ENCODE data around the gene HILPDA. TPM values are rescaled to one million over a fixed set of nuclear protein-coding genes. Genes with fewer than 3 reads are reported as not detected.

The HILPDA gene
- total RNA-seq, 1 experiment from 2014 or later, result 32.2 TPM

GRCh38 chr7:128437426-128438332, 18.0 kb upstream of the HILPDA start:
- Histone ChIP-seq H3K36me3 (ENCODE audit: insufficient read depth, low read length) (no peaks in the 10 kb centered on the region), H3K4me2 (ENCODE audit: low read depth, low read length, poor library complexity, severe bottlenecking) (peak overlapping the region; percentile 46), H4K20me1 (ENCODE audit: insufficient read depth, low read depth, low read length) (no peaks in the 10 kb centered on the region), H3K9me3 (ENCODE audit: low read length) (no peaks in the 10 kb centered on the region), H2AFZ (ENCODE audit: low read length) (peak overlapping the region; percentile 81), H3K4me3 (ENCODE audit: low read length) (no peak overlapping the region), H3K9ac (ENCODE audit: low read length) (no peak overlapping the region), H3K9me2 (replicated peaks; ENCODE audit: insufficient read depth, low read length) (no peaks in the 10 kb centered on the region), H3K4me1 (ENCODE audit: low read length) (peaks cover 19% of the 10 kb centered on the region), H3K27me3 (ENCODE audit: low read length) (no peaks in the 10 kb centered on the region), H3K79me2 (ENCODE audit: low read length) (no peaks in the 10 kb centered on the region), H3K27ac (ENCODE audit: low read length) (no peak overlapping the region)
- peak; percentile 74 for DNase-seq

GRCh38 chr7:128442356-128442755, 13.3 kb upstream of the HILPDA start:
- no peaks in the 10 kb centered on the region for H3K36me3 ChIP-seq (ENCODE audit: insufficient read depth, low read length)
- no peaks in the 10 kb centered on the region for H3K9me3 ChIP-seq (ENCODE audit: low read length)
- H3K79me2 ChIP-seq (ENCODE audit: low read length), result no peaks in the 10 kb centered on the region
- no peak overlapping the region for H3K9ac ChIP-seq (ENCODE audit: low read length)
- no peaks in the 10 kb centered on the region for H4K20me1 ChIP-seq (ENCODE audit: insufficient read depth, low read depth, low read length)
- H3K9me2 ChIP-seq (replicated peaks; ENCODE audit: insufficient read depth, low read length), result no peaks in the 10 kb centered on the region
- DNase-seq, result no peak
- H2AFZ ChIP-seq (ENCODE audit: low read length), result no peak overlapping the region
- H3K4me3 ChIP-seq (ENCODE audit: low read length), result no peak overlapping the region
- no peak overlapping the region for H3K27ac ChIP-seq (ENCODE audit: low read length)
- H3K4me1 ChIP-seq (ENCODE audit: low read length), result peaks cover 21% of the 10 kb centered on the region
- no peak overlapping the region for H3K4me2 ChIP-seq (ENCODE audit: low read depth, low read length, poor library complexity, severe bottlenecking)
- H3K27me3 ChIP-seq (ENCODE audit: low read length), result no peaks in the 10 kb centered on the region

DNA sequence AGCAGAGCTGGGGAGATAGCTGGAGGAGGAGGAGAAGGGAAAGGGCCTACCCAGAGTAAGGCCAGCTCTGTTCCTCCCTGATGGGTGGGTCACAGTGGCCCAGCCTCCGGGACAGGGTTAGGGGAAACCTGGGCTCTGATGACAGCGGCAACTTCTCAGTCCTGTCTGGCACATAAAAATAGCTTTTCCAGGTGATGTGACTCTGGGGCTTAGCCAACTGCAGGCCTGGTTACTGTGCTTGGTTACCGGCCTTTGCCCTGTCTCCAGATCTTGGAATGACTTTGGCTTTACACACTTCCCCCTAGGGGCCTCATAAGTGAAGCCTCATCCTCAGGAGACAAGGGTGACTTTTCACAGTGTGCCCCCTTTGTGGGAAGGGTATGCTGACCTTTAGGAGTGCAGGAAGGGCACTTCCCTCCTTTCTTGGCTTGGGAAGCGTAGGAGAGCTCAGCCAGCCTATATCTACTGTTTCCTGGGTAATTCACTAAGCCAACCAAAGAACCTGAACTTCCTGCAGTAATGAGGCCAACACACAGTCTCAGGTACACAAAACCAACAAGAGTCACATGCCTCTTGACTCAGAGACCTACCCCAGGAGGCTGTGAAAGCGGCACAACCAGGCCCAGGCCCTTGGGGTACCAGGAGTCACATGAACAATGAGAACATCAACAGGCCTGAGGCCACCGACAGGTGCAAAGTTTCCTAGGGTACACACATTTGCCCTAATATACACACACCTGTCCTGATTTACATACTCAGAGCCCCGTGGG, 11.7 kb upstream of the HILPDA start:
- Histone ChIP-seq H3K4me3 (ENCODE audit: low read length) (no peak overlapping the region), H3K4me2 (ENCODE audit: low read depth, low read length, poor library complexity, severe bottlenecking) (no peak overlapping the region), H3K9me2 (replicated peaks; ENCODE audit: insufficient read depth, low read length) (no peaks in the 10 kb centered on the region), H3K27ac (ENCODE audit: low read length) (no peak overlapping the region), H4K20me1 (ENCODE audit: insufficient read depth, low read depth, low read length) (no peaks in the 10 kb centered on the region), H3K79me2 (ENCODE audit: low read length) (no peaks in the 10 kb centered on the region), H3K9me3 (ENCODE audit: low read length) (no peaks in the 10 kb centered on the region), H3K9ac (ENCODE audit: low read length) (no peak overlapping the region), H3K4me1 (ENCODE audit: low read length) (peaks cover 8% of the 10 kb centered on the region), H2AFZ (ENCODE audit: low read length) (no peak overlapping the region), H3K36me3 (ENCODE audit: insufficient read depth, low read length) (no peaks in the 10 kb centered on the region), H3K27me3 (ENCODE audit: low read length) (no peaks in the 10 kb centered on the region)
- no peak for DNase-seq

GRCh38 chr7:128446306-128446705, 9.4 kb upstream of the HILPDA start:
- Histone ChIP-seq H3K9me2 (replicated peaks; ENCODE audit: insufficient read depth, low read length) (no peaks in the 10 kb centered on the region), H4K20me1 (ENCODE audit: insufficient read depth, low read depth, low read length) (no peaks in the 10 kb centered on the region), H2AFZ (ENCODE audit: low read length) (no peak overlapping the region), H3K9me3 (ENCODE audit: low read length) (no peaks in the 10 kb centered on the region), H3K4me2 (ENCODE audit: low read depth, low read length, poor library complexity, severe bottlenecking) (no peak overlapping the region), H3K4me3 (ENCODE audit: low read length) (no peak overlapping the region), H3K27ac (ENCODE audit: low read length) (no peak overlapping the region), H3K79me2 (ENCODE audit: low read length) (no peaks in the 10 kb centered on the region), H3K9ac (ENCODE audit: low read length) (no peak overlapping the region), H3K4me1 (ENCODE audit: low read length) (peaks cover 8% of the 10 kb centered on the region), H3K27me3 (ENCODE audit: low read length) (no peaks in the 10 kb centered on the region), H3K36me3 (ENCODE audit: insufficient read depth, low read length) (no peaks in the 10 kb centered on the region)
- DNase-seq, result no peak

DNA sequence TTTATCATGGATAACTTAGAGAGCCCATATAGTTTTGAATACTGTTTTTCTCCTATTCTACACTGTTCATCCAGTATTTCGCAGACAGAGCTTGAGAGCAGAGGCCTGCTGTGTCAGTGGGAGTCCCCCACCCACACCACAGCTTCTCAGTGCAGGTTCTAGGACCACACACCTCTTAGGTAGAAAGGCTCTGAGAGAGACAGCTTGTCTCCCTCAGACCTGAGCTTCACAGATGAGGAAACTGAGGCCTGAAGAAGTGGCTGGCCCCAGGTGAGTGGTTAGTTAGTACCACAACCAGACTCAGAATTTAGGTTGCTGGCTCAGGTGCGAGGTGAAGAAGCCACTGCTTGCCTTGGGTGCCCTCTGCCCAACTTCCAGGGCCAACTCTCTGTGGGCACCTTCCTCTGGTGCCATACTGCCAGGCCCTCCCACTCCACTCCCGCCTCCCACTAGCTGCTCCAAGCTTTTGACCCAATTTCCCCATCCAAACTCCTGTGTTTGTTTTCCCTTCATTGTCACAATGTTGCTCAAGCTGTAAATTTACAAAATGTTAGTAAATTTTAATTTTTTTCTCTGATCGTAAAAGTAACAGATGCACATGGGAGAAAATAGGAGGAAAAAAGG, 7.6 kb upstream of the HILPDA start:
- peaks cover 4% of the 10 kb centered on the region for H3K4me1 ChIP-seq (ENCODE audit: low read length)
- H2AFZ ChIP-seq (ENCODE audit: low read length), result no peak overlapping the region
- no peaks in the 10 kb centered on the region for H3K9me2 ChIP-seq (replicated peaks; ENCODE audit: insufficient read depth, low read length)
- no peak overlapping the region for H3K4me2 ChIP-seq (ENCODE audit: low read depth, low read length, poor library complexity, severe bottlenecking)
- no peak overlapping the region for H3K27ac ChIP-seq (ENCODE audit: low read length)
- no peaks in the 10 kb centered on the region for H4K20me1 ChIP-seq (ENCODE audit: insufficient read depth, low read depth, low read length)
- no peaks in the 10 kb centered on the region for H3K9me3 ChIP-seq (ENCODE audit: low read length)
- H3K79me2 ChIP-seq (ENCODE audit: low read length), result no peaks in the 10 kb centered on the region
- H3K36me3 ChIP-seq (ENCODE audit: insufficient read depth, low read length), result no peaks in the 10 kb centered on the region
- no peaks in the 10 kb centered on the region for H3K27me3 ChIP-seq (ENCODE audit: low read length)
- no peak overlapping the region for H3K9ac ChIP-seq (ENCODE audit: low read length)
- no peak overlapping the region for H3K4me3 ChIP-seq (ENCODE audit: low read length)
- no peak for DNase-seq

GRCh38 chr7:128448751-128449302, 6.9 kb upstream of the HILPDA start:
- H3K36me3 ChIP-seq (ENCODE audit: insufficient read depth, low read length), result no peaks in the 10 kb centered on the region
- H3K9me3 ChIP-seq (ENCODE audit: low read length), result no peaks in the 10 kb centered on the region
- H3K27me3 ChIP-seq (ENCODE audit: low read length), result no peaks in the 10 kb centered on the region
- no peak overlapping the region for H3K27ac ChIP-seq (ENCODE audit: low read length)
- H3K4me1 ChIP-seq (ENCODE audit: low read length), result peaks cover 4% of the 10 kb centered on the region
- H3K4me2 ChIP-seq (ENCODE audit: low read depth, low read length, poor library complexity, severe bottlenecking), result no peak overlapping the region
- no peaks in the 10 kb centered on the region for H3K79me2 ChIP-seq (ENCODE audit: low read length)
- H4K20me1 ChIP-seq (ENCODE audit: insufficient read depth, low read depth, low read length), result no peaks in the 10 kb centered on the region
- no peak overlapping the region for H3K4me3 ChIP-seq (ENCODE audit: low read length)
- H3K9ac ChIP-seq (ENCODE audit: low read length), result no peak overlapping the region
- DNase-seq, result no peak
- no peaks in the 10 kb centered on the region for H3K9me2 ChIP-seq (replicated peaks; ENCODE audit: insufficient read depth, low read length)
- no peak overlapping the region for H2AFZ ChIP-seq (ENCODE audit: low read length)

DNA sequence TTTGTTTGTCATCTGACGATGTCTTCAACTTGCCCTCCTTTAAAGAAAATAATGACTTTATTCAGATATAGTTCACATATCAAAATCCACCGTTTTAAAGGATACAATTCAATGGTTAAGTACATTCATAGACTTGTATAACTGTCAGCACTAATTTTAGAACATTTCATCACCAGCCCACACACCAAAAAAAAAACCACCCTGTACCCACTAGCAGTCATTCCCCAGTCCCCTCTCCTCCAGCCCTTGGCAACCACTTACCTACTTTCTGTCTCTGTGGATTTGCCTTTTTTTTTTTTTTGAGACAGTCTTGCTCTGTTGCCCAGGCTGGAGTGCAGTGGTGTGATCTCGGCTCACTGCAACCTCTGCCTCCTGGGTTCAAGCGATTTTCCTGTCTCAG, 5.3 kb upstream of the HILPDA start:
- no peak overlapping the region for H3K4me2 ChIP-seq (ENCODE audit: low read depth, low read length, poor library complexity, severe bottlenecking)
- DNase-seq, result no peak
- no peak overlapping the region for H2AFZ ChIP-seq (ENCODE audit: low read length)
- no peaks in the 10 kb centered on the region for H3K9me3 ChIP-seq (ENCODE audit: low read length)
- H4K20me1 ChIP-seq (ENCODE audit: insufficient read depth, low read depth, low read length), result no peaks in the 10 kb centered on the region
- H3K79me2 ChIP-seq (ENCODE audit: low read length), result no peaks in the 10 kb centered on the region
- no peak overlapping the region for H3K4me3 ChIP-seq (ENCODE audit: low read length)
- H3K27me3 ChIP-seq (ENCODE audit: low read length), result no peaks in the 10 kb centered on the region
- no peak overlapping the region for H3K9ac ChIP-seq (ENCODE audit: low read length)
- peaks cover 6% of the 10 kb centered on the region for H3K4me1 ChIP-seq (ENCODE audit: low read length)
- no peak overlapping the region for H3K27ac ChIP-seq (ENCODE audit: low read length)
- H3K9me2 ChIP-seq (replicated peaks; ENCODE audit: insufficient read depth, low read length), result no peaks in the 10 kb centered on the region
- H3K36me3 ChIP-seq (ENCODE audit: insufficient read depth, low read length), result no peaks in the 10 kb centered on the region

DNA sequence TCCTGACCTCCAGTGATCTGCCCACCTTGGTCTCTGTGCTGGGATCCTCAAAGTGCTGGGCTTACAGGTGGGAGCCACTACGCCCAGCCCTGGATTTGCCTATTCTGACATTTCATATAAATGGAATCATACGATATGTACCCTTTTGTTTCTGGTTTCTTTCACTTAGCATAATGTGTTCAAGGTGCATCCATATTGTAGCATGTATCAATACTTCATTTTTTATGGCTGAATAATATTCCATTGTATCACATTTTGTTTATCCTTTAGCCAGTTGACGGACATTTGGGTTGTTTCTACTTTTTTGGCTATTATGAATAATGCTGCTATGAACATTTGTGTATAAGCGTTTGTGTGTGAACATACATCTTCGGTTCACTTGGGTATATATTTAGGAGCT, 4.8 kb upstream of the HILPDA start:
- H3K9me3 ChIP-seq (ENCODE audit: low read length), result no peaks in the 10 kb centered on the region
- no peaks in the 10 kb centered on the region for H3K27me3 ChIP-seq (ENCODE audit: low read length)
- H3K4me2 ChIP-seq (ENCODE audit: low read depth, low read length, poor library complexity, severe bottlenecking), result no peak overlapping the region
- H2AFZ ChIP-seq (ENCODE audit: low read length), result no peak overlapping the region
- no peaks in the 10 kb centered on the region for H3K36me3 ChIP-seq (ENCODE audit: insufficient read depth, low read length)
- H3K4me3 ChIP-seq (ENCODE audit: low read length), result no peak overlapping the region
- no peak for DNase-seq
- H3K9ac ChIP-seq (ENCODE audit: low read length), result no peak overlapping the region
- H3K27ac ChIP-seq (ENCODE audit: low read length), result no peak overlapping the region
- H4K20me1 ChIP-seq (ENCODE audit: insufficient read depth, low read depth, low read length), result no peaks in the 10 kb centered on the region
- no peaks in the 10 kb centered on the region for H3K9me2 ChIP-seq (replicated peaks; ENCODE audit: insufficient read depth, low read length)
- peaks cover 2% of the 10 kb centered on the region for H3K79me2 ChIP-seq (ENCODE audit: low read length)
- peaks cover 7% of the 10 kb centered on the region for H3K4me1 ChIP-seq (ENCODE audit: low read length)
